Fibroblast of pulmonary artery (primary cell): ENCODE results near the gene LAMTOR5.

ENCODE experiments used
- DNase-seq: peaks from one replicate; pipeline ENCODE4 v3.0.0-alpha.2; 2010; ENCODE audit warnings: low read depth
- H3K4me3 ChIP-seq: replicated peaks from 2 replicates; pipeline ENCODE4 v1.5.1; 2011; ENCODE audit warnings: low read depth, mild to moderate bottlenecking, control low read depth, low read length, moderate library complexity
- CTCF ChIP-seq: IDR thresholded peaks from 2 replicates; pipeline ENCODE4 v1.5.1; 2011; ENCODE audit warnings: mild to moderate bottlenecking, control low read depth, low read length, inconsistent platforms; ENCODE audit errors: missing control alignments

LAMTOR5 gene

GRCh38 chr1:110394493-110394820 is 13.0 kb downstream of the LAMTOR5 start:
- H3K4me3 ChIP-seq = no peak overlapping the region
- no peak for DNase-seq
- TF ChIP-seq CTCF = no peak

- peak; percentile 73 for DNase-seq
- TF ChIP-seq CTCF = no peak
- H3K4me3 ChIP-seq = no peak overlapping the region
These were observed 13.6 kb downstream of the LAMTOR5 start for GRCh38 chr1:110393691-110394492.

- DNase-seq = no peak
- no peak overlapping the region for H3K4me3 ChIP-seq
These were observed 14.2 kb downstream of the LAMTOR5 start for GRCh38 chr1:110393286-110393685.

GRCh38 chr1:110390692-110391245 is 16.7 kb downstream of the LAMTOR5 start, which contains the start of gene SLC16A4:
Gene SLC16A4, minus strand, starts transcription at chr1:110391026. Its CDS starts 1,703 bp downstream, at chr1:110389323.
- H3K4me3 ChIP-seq = peak within 1 kb of the TSS; percentile 40
- peak; percentile 63 for DNase-seq
- TF ChIP-seq CTCF = no peak

More at GRCh38 chr1:110393286-110393685, 14.2 kb downstream of the LAMTOR5 start:
- TF ChIP-seq CTCF = no peak

- peak; percentile 59 for DNase-seq
- TF ChIP-seq CTCF = no peak
- peak overlapping the region; percentile 40 for H3K4me3 ChIP-seq
These were observed 17.4 kb downstream of the LAMTOR5 start for GRCh38 chr1:110390096-110390495.

- no peak overlapping the region for H3K4me3 ChIP-seq
- no peak for DNase-seq
- no peak for TF ChIP-seq CTCF
These were observed 20.3 kb downstream of the LAMTOR5 start for GRCh38 chr1:110387048-110387754.
